Mononuclear cell (primary cell): ENCODE measurements around the gene CPEB2. TPM values are rescaled to one million over a fixed set of nuclear protein-coding genes. Genes with fewer than 3 reads are reported as not detected.
"Not testable (repeated sequence)": the region's sequence is repeated elsewhere in the genome, so short reads cannot be mapped to it uniquely, and the experiment has no call there.

Experiments used
- H3K27me3 ChIP-seq: 2 replicates; pipeline ENCODE4 v1.6.0; 2011; ENCODE audit warnings: low read length, control low read depth; ENCODE audit not compliant: insufficient read depth
- H3K4me1 ChIP-seq: 2 replicates; pipeline ENCODE4 v1.5.1; 2011; ENCODE audit warnings: mild to moderate bottlenecking, low read length, control low read depth; ENCODE audit not compliant: insufficient read depth
- H3K4me3 ChIP-seq: 2 replicates; pipeline ENCODE4 v1.5.1; 2011; ENCODE audit warnings: mild to moderate bottlenecking, low read length, moderate library complexity
- H3K9me3 ChIP-seq: 2 replicates; pipeline ENCODE4 v1.5.1; 2011; ENCODE audit warnings: low read depth, mild to moderate bottlenecking, control low read depth, low read length
- total RNA-seq: library from RNA; depleted of rRNA; stranded (reverse); fragments of >200 nt; gene quantifications from one replicate; pipeline ENCODE4 v1.2.3, GENCODE V29; 2012

The CPEB2 gene
- total RNA-seq, 1 donor: 20.6 TPM

DNA sequence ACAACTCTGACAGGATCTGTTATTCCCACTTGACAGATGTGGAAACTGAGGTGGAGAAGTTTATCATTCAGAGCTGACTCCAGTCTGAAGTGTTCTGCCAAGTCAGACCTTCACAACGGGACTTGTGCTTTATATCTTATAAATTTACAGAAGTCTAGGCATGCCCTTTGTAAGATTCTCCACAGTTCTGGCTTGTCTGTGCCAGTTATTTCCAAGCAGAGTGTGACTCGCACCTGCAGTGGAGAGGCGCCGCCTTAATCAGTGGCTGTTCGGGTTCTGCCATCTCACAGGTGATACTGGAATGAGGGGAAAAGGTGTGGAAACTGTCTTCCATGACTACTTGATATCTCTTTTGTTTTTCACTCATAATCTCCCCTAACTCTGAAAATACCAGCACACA is 63.2 kb downstream of the CPEB2 start:
- Histone ChIP-seq H3K4me3 (no peak overlapping the region), H3K9me3 (no peaks in the 10 kb centered on the region), H3K27me3 (no peaks in the 10 kb centered on the region), H3K4me1 (no peaks in the 10 kb centered on the region)

DNA sequence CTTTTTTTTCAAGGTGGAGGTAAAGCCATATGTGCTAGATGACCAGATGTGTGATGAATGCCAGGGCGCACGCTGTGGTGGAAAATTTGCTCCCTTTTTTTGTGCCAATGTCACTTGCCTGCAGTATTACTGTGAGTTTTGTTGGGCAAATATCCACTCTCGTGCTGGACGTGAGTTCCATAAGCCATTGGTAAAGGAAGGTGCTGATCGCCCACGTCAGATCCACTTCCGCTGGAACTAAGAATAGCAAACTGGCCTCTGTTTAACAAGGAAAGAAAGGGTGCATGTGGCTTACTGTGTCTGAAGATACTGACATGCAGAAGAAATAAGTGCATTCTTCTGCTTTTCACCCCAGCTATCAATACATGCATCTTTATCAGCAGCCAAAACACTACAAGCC is 63.9 kb downstream of the CPEB2 start:
- Histone ChIP-seq H3K4me3 (no peak overlapping the region), H3K9me3 (no peaks in the 10 kb centered on the region), H3K27me3 (no peaks in the 10 kb centered on the region), H3K4me1 (no peaks in the 10 kb centered on the region)

DNA sequence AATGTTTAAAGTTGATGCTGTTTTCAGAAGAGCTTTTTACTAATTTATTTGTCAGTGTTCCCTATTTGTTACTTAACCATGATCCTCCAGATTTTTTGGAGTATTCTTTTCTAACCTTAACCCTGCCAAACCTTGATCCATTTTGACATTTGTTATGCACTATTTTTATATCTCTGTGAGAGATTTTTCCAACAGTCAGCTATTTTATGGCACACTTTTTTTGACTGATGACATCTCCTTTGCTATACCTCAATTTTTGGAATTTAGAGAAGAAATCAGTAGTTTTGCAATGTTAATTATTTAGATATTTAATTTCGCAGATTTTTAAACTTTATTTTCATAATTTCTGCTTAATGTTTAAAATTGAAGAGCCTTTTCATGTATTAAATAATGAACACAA is 66.0 kb downstream of the CPEB2 start:
- Histone ChIP-seq H3K4me1 (no peaks in the 10 kb centered on the region), H3K27me3 (no peaks in the 10 kb centered on the region), H3K4me3 (no peak overlapping the region), H3K9me3 (no peaks in the 10 kb centered on the region)

DNA sequence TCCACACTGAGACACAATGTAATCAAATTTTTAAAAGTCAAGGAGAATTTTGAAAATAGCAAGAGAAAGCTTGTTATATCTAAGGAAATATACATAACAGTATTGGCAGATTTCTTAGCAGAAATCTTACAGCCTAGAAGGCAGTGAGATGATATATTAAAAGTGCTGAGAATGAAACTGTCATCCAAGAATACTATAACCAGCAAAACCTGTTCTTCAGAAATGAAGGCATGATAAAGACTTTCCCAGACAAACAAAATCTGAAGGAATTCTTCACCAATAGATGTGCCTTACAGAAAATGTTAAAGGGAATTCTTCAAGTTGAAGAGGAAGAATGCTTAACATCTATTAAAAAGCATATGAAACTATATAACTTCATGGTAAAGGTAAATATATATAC is 73.6 kb downstream of the CPEB2 start:
- Histone ChIP-seq H3K4me3 (no peak overlapping the region), H3K4me1 (peaks cover 8% of the 10 kb centered on the region), H3K9me3 (peaks cover 24% of the 10 kb centered on the region), H3K27me3 (no peaks in the 10 kb centered on the region)

DNA sequence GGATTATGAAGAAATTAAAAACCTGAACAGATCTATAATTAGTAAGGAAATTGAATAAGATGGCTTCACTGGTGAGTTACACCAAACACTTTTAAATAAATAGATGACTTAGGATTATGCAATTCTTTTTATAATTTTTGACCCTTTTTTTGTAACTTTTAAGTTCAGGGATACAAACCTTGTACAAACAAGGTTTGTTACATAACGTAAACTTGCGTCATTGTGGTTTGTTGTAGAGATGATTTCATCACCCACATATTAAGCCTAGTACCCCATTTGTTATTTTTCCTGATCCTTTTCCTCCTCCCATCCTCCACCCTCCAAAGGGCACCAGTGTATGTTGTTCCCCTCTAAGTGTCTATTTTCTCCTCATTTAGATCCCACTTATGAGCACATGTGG is 75.7 kb downstream of the CPEB2 start:
- no peak overlapping the region for H3K4me3 ChIP-seq
- peaks cover 8% of the 10 kb centered on the region for H3K4me1 ChIP-seq
- H3K9me3 ChIP-seq: peaks cover 24% of the 10 kb centered on the region
- H3K27me3 ChIP-seq: no peaks in the 10 kb centered on the region

DNA sequence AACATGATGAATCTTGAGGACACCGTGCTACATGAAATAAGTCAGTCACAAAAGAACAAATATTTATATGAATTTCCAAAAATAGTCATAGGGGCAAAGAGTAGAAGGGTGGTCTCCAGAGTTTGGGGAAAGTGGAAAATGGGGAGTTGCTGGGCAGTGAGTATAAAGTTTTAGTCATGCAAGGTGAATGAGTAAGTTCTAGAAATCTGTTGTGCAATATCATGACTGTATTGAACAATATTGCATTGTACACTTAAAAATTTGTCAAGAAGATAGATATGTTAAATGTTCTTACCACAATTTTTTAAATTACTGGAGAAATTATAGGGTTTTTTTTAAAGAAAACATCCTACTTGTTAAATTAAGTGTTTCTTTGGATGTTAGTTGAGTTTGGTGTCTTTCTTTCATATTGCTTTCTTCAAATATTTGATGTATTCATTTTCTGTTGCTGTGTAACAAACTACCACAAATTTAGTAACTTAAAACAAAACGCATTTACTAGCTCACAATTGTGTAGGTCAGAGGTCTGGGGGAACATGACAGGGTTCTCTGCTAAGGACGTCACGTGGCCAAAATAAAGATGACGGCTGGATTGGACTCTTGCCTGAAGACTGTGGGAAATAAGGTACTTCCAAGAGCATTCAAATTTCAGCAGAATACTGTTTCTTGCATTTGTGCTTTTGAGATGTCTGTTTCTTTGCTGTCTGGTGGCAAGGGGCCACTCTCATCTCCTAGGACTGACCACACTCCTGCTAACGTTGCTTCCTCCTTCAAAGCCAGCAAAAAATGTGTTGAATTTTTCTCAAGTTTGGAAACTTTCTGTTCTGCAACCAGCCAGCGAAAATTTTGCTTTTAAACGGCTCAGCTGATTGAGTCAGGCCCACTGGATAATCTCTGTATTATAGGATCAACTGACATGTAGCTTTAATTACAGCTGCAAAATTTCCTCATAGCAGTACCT is 76.7 kb downstream of the CPEB2 start:
- Histone ChIP-seq H3K9me3 (peaks cover 24% of the 10 kb centered on the region), H3K4me3 (no peak overlapping the region), H3K4me1 (peaks cover 8% of the 10 kb centered on the region), H3K27me3 (no peaks in the 10 kb centered on the region)

DNA sequence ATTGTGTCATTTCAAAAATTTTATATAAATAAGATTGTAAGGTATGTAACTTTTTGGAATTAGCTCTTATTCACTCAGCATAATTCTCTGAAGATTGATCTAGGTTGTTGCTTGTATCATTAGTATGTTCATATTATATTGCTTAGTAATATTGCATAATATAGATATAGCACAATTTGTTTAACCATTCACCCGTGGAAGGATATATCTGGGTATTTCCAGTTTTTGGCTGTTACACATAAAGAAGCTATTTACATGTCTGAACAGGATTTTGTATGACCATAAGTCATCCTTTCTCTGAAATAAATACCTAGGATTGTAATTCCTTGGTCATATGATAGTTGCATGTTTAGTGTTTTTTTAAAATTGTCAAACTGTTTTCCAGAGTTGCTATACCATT is 82.5 kb downstream of the CPEB2 start:
- Histone ChIP-seq H3K9me3 (no peaks in the 10 kb centered on the region), H3K4me1 (no peaks in the 10 kb centered on the region), H3K4me3 (no peak overlapping the region), H3K27me3 (no peaks in the 10 kb centered on the region)

DNA sequence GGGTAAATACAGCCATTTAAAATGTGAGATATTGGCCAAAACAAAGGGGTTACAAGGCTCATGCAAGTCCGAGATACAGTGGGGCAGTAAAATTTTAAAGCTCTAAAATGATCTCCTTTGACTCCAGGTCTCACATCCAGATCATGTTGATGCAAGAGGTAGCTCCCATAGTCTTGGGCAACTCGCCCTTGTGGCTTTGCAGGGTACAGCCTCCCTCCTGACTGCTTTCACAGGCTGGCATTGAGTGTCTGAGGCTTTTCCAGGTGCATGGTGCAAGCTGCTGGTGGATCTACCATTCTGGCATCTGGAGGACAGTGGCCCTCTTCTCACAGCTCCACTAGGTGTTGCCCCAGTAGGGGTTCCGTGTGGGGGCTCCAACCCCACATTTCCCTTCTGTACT is 83.5 kb downstream of the CPEB2 start:
- H3K27me3 ChIP-seq, H3K9me3 ChIP-seq, H3K4me1 ChIP-seq, H3K4me3 ChIP-seq: not testable (repeated sequence)

DNA sequence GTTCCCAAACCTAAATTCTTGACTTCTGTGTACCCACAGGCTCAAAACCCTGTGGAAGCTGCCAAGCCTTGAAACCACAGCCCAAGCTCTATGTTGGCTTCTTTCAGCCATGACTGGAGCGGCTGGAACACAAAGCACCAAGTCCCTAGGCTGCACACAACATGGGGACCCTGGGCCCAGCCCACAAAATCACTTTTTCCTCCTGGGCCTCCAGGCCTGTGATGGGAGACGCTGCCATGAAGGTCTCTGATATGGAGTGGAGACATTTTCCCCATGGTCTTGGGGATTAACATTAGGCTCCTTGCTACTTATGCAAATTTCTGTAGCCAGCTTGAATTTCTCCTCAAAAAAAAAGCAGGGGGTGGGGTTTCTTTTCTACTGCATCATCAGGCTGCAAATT is 84.0 kb downstream of the CPEB2 start:
- not testable (repeated sequence) for H3K4me3 ChIP-seq, H3K4me1 ChIP-seq, H3K27me3 ChIP-seq, H3K9me3 ChIP-seq

DNA sequence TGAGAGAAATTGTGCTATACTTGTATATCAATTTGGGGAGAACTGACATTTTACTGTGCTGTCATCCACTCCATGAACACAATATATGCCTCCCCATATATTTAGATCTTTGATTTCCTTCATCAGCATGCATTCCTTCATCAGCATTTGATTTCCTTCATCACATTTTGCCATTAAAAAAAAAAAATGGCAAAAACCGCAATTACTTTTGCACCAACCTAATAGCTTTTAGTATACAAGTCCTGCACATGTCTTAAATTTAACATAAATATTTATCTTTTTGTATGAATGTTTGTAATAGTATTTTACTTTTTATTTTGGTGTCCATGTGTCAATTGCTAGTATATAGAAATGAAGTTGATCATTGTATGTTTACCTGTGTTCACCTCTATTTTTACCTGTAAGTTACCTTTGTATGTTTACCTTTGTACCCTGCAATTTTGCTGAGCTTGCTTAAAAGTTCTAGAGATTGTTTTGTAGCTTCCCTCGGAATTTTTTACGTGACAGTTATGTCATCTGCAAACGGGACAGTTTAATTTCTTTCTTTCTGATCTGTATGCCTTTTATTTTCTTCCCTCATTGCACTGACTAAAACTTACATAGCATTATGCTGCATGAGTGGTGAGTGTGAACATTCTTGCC is 86.2 kb downstream of the CPEB2 start:
- no peaks in the 10 kb centered on the region for H3K27me3 ChIP-seq
- no peak overlapping the region for H3K4me3 ChIP-seq
- no peaks in the 10 kb centered on the region for H3K4me1 ChIP-seq
- H3K9me3 ChIP-seq: no peaks in the 10 kb centered on the region

DNA sequence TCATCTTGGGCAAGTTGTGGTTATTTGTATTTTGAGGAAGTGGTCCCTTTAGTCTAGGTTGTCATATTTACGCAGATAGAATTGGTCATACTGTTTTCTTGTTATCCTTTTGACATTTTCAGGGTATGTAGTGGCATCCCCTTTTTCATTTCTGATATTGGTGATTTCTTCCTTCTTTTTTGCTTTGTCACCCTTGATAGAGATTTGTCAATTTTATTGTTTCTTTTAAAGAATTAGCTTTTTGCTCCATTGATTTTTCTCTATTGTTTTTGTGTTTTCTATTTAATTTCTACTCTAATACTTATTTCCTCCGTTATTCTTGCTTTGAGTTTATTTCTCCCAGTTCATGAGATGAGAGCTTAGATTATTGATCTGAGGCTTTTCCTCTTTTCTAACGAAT is 87.7 kb downstream of the CPEB2 start:
- no peaks in the 10 kb centered on the region for H3K4me1 ChIP-seq
- H3K4me3 ChIP-seq: no peak overlapping the region
- H3K27me3 ChIP-seq: no peaks in the 10 kb centered on the region
- no peaks in the 10 kb centered on the region for H3K9me3 ChIP-seq

DNA sequence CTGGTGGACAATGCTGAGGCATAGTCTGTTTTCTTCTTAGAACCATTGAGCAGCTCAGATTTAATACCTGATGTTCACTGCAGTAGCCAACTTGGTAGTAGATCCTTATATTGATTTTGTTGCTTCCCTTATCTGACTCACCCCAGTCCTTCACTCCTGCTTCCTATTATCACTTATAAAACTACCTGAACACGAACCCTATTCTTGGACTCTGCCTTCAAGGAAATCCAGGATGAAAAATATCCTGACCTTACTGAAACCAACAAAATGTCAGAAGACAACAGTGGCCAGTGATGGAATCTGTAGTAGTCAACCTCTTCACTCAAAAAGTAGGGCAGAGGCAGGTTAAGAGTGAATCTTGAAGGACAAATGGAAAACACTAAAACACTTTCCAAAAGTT is 98.1 kb downstream of the CPEB2 start:
- Histone ChIP-seq H3K4me1 (no peaks in the 10 kb centered on the region), H3K27me3 (no peaks in the 10 kb centered on the region), H3K4me3 (no peak overlapping the region)

DNA sequence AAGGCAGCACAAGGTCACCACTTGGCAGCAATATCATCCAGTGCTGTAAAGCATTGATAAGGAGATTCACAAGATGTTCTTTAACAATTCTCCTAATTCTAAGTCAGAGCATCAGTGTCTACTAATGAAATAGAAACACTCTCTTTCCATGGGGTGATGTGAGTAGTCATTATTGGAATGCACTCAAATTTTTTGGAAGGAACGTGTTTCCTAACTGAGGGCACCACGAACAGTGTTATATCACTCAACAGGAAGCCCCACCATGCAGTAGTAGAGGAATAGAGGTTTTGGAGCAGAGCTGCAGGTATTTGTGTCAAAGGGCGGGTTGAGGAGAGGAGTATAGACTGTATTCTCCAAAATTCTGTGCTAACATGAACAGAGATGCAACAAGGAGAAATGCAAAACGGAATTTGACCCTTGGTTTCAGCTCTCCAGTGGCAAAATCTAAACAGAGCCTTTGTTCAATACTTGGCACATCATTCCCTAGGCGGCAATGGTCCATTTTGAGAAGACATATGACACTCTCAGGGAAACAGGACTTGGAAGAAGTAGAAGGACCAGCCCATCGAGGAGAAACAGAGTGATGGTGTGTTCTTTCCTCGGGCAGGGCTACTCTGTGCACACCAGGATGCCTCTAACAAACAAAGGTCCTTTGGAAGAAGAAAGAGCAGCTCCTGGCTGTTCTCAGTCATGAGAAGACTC is 98.9 kb downstream of the CPEB2 start:
- Histone ChIP-seq H3K4me3 (no peak overlapping the region), H3K27me3 (no peaks in the 10 kb centered on the region), H3K4me1 (no peaks in the 10 kb centered on the region), H3K9me3 (no peaks in the 10 kb centered on the region)

More for the DNA sequence above, 98.1 kb downstream of the CPEB2 start:
- no peaks in the 10 kb centered on the region for H3K9me3 ChIP-seq

DNA sequence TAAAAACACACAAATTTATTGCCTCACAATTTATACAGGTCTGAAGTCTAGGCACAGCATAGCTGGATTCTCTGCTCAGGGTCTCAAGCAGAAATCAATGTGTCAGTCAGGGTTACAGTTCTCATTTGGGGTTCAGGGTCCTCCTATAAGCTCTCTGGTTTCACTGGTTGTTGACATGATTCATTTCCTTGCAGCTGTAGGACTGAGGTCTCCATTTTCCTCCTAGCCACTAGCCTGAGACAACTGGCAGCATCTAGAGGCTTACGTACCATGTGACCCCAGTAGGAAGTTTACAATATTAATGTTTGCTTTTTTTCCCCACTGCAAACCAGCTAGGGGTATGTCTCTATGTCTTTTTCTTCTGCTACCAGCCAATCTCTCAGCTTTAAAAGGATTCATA is 102.5 kb downstream of the CPEB2 start:
- Histone ChIP-seq H3K9me3 (no peaks in the 10 kb centered on the region), H3K27me3 (no peaks in the 10 kb centered on the region), H3K4me3 (no peak overlapping the region), H3K4me1 (no peaks in the 10 kb centered on the region)

DNA sequence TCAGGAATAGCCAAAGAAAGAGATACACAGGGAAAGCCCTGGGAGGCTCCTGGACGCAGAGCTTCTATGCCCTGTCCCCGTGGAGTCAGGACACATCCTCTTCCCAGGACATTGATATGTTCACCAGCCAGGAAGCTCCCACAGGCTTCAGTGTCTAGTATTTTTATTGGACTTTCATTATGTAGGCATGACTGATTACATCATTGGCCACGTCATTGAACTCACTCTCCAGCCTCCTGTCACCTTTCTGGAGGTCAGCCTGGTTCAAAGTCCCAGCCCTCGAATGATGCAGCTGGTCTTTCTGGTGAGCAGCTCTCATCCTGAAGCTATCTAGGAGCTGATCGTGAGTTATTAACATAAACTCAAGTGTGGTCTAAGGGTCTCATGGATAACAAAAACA is 104.1 kb downstream of the CPEB2 start:
- no peak overlapping the region for H3K4me3 ChIP-seq
- H3K27me3 ChIP-seq: no peaks in the 10 kb centered on the region
- no peaks in the 10 kb centered on the region for H3K4me1 ChIP-seq
- H3K9me3 ChIP-seq: no peaks in the 10 kb centered on the region
